NCI-H1694 treated with DMSO at 0.1 percent for 48 hours (cell line): ENCODE measurements around the gene AMIGO2.
"Not testable (repeated sequence)": the region's sequence is repeated elsewhere in the genome, so short reads cannot be mapped to it uniquely, and the experiment has no call there.

Experiments used
- DNase-seq: peaks from one replicate; lab custom pipeline; 2025; lab: John Stamatoyannopoulos, UW

The AMIGO2 gene

DNA sequence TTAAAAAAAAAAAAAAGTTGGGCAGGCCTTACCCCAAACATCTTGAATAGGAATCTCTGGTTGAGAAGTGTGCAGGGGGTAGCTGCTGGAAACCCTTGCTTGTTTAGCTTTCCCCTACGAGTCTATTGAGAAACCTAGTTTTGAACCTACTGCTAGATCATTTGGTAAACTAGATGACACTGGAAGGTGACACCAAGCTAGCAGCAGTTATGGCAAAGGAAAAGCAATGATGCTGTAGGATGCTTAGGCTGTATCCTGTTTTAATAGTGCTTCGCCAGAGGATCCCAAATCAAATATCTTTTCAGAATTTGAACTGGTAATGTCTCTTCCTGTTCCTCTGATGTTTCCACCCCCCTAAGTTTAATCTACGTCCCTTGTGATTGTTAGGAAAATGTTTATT, 5.8 kb downstream of the AMIGO2 start:
- no peak for DNase-seq

DNA sequence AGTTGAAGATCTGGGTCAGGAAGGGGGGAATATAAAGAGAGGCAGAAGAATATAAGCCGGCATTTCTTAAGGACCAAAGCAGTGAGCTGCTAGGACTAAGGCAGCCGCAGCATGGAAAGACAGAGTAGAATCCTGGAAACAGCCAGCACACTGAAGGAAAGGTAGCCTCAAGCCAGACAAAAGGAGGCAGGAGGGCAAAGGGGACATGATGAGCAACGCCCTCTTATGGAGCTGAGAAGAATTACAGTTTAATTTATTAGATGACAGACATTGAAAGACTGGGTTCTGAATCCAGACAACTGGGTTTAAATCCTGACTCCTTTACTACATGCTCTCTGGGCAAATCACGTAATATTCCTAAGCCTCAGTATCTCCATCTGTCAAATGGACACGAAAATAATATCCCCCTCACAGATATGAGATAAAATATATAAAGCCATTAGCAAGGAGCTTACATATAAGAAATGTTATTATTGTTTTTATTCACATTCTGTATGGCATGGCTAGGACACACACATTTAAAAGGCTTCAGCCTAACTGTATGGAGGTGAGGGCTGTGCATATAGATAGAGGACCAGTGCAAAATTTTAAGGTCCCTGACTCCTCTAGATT, 8.4 kb downstream of the AMIGO2 start:
- DNase-seq: peak; percentile 2

DNA sequence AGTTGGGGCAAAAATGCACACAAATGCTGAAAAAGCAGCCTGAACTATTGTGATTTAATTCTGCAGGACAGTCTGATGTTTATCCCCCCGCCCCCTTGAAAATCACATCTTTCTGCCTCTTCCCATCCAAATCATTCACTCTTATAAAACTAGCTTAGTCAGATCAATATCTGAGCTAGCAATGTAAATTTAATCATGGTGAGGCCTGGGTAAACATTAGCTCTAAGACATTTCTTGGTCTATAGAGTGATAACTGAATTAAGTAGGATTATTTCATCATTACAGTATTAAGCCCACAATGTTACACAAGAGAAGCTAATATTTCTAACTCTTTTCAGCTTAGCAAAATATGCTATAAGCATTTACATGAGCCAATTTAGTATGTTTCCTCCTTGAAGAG, 9.4 kb downstream of the AMIGO2 start:
- DNase-seq: no peak

DNA sequence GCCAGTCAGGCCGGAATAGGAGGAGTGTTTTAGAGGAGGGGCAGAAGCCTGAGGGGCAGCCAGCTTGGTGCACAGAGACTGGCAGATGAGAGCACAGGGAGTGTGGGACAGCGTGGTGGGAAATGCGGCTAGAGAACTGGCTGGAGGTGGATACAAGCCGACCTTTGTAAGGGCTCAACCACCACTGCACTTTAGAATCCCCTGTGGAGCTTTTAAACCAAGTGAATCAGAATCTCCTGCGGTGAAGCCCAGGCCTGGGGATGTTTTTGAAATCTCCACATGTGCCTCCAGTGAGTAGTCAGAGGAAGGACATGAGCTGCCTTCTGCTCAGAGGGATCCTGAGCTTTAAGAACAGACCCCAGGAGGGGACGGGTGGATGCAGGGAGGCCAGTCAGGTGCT, 11.2 kb downstream of the AMIGO2 start:
- no peak for DNase-seq

- DNase-seq: no peak
Observed at GRCh38 chr12:47067771-47068431, 11.9 kb downstream of the AMIGO2 start.

- DNase-seq: no peak
Observed at GRCh38 chr12:47067176-47067575, 12.6 kb downstream of the AMIGO2 start.

- no peak for DNase-seq
Observed at GRCh38 chr12:47066278-47067025, 13.3 kb downstream of the AMIGO2 start.

DNA sequence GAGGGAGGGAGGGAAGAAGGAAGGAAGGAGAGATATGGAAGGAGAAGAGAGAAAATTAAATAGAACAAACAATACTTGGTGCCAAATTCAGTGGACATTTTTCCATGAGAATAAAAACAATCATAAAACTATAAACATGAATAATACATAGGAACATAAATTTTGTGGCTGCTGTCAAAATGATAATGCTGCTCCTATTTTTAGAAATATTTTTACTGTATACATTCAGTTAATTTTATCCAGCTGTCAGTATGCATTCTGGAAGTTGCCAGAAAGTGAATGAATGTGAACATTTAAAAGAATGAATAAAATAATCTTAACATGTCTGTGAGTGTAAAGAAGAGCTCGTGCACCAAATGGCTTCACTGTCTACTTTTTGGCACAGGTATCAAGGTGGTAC, 14.2 kb downstream of the AMIGO2 start:
- DNase-seq: no peak

DNA sequence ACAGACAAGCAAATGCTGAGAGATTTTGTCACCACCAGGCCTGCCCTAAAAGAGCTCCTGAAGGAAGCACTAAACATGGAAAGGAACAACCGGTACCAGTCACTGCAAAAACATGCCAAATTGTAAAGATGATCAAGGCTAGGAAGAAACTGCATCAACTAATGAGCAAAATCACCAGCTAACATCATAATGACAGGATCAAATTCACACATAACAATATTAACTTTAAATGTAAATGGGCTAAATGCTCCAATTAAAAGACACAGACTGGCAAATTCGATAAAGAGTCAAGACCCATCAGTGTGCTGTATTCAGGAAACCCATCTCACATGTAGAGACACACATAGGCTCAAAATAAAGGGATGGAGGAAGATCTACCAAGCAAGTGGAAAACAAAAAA, 21.1 kb downstream of the AMIGO2 start:
- DNase-seq: not testable (repeated sequence)

- DNase-seq: not testable (repeated sequence)
Observed at GRCh38 chr12:47056944-47057343, 22.8 kb downstream of the AMIGO2 start.

DNA sequence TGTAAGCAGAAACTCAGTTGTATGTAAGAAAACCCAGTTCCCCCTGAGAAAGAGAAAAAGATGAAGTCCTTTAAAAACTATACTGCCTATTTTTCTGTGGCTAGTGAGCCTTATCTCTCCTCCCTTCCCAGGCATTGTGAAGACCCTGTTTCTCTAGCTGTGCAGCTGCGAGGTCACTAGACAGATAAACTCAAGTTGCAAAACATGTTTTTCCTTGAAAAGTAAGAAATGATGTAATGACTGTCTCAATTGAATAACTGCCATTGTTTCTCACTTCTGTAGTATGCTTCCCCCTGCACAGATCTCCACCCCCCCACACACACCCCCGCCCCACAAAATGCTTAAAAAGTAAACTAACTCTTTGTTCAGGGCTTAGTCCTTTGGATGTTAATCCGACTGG, 23.9 kb downstream of the AMIGO2 start:
- not testable (repeated sequence) for DNase-seq

DNA sequence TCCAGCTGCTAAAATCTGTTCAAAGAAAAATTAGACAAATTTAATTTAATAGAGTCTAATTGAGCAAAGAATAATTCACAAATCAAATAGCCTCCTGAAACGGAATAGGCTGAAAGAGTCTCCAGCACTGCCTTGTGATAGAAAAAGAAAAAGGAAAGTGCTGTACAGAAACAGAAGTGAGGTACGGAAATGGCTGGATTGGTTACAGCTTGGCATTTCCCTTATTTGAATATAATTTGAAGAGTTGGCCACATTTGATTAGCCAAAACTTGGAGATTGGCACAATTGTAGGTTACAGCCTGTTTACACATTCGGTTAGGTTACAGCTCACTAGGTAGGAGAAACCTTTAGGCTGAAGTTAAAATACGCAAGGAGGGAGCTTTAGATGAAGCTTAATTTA, 25.1 kb downstream of the AMIGO2 start:
- DNase-seq: no peak

GRCh38 chr12:47053961-47054360, 25.8 kb downstream of the AMIGO2 start:
- DNase-seq: no peak

- DNase-seq: no peak
Observed at GRCh38 chr12:47052274-47052673, 27.5 kb downstream of the AMIGO2 start.

DNA sequence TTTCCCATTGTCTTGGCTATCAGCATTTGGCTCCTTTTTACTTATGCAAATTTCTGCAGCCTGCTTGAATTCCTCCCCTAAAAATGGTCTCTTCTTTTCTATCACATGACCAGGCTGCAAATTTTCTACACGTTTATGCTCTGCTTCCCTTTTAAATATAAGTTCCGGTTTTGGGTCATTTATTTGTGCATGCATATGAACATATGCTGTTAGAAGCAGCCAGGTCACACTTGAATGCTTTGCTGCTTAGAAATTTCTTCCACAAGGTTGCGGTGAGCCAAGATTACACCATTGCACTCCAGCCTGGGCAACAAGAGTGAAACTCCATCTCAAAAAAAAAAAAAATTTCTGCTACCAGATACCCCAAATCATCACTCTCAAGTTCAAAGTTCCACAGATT, 28.5 kb downstream of the AMIGO2 start:
- not testable (repeated sequence) for DNase-seq

GRCh38 chr12:47048541-47048940, 31.2 kb downstream of the AMIGO2 start:
- no peak for DNase-seq

GRCh38 chr12:47041327-47041726, 38.4 kb downstream of the AMIGO2 start:
- no peak for DNase-seq

DNA sequence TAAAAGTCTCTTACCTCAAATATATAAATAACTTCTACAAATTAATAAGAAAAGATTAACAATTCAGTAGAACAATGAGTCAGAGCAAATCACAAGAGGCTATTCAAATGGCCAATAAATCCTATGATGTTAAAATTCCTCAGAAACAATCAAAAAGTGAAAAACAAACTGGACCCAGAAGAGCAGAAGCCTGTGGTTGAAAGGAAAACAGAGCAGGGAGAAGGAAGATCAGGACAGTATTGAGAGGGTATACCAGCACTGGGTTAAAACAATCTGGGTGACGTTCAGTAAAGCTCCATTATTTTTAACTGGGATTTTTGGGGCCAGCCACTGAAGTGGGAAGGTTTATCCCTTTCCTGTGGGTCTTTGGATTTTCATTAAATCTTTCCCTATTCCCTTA, 40.0 kb downstream of the AMIGO2 start:
- DNase-seq: no peak

GRCh38 chr12:47039079-47039478, 40.7 kb downstream of the AMIGO2 start:
- no peak for DNase-seq

- no peak for DNase-seq
Observed at GRCh38 chr12:47038270-47038748, 41.5 kb downstream of the AMIGO2 start.

GRCh38 chr12:47035484-47035883, 44.3 kb downstream of the AMIGO2 start:
- DNase-seq: no peak

GRCh38 chr12:47034661-47035060, 45.1 kb downstream of the AMIGO2 start:
- no peak for DNase-seq
